H1 (cell line): ENCODE results near the gene DDX43. TPM values are rescaled to one million over a fixed set of nuclear protein-coding genes. Genes with fewer than 3 reads are reported as not detected.

Source experiments
- ASH2L ChIP-seq: fragments of 200-600, 300-600 bp; sonication (generic); IDR thresholded peaks from one replicate; pipeline ENCODE4 v1.7.1; 2017; ENCODE audit warnings: low read length
- CHD2 ChIP-seq: IDR thresholded peaks from 2 replicates; pipeline ENCODE4 v1.6.1; 2012; ENCODE audit warnings: low read length, improper control_type of control experiment
- CREB1 ChIP-seq: IDR thresholded peaks from 2 replicates; pipeline ENCODE4 v1.6.1; 2012; ENCODE audit warnings: inconsistent platforms
- EP300 ChIP-seq, 2 experiments: IDR thresholded peaks; 1 replicate in 1 of 2; 2 replicates in 1 of 2; pipeline ENCODE4 v1.6.1; 2011 to 2012; ENCODE audit warnings: low read depth in 2 of 2, low read length in 2 of 2, mild to moderate bottlenecking in 2 of 2, borderline replicate concordance in 1 of 2, inconsistent platforms in 1 of 2, moderate library complexity in 1 of 2
- RFX5 ChIP-seq: IDR thresholded peaks from 2 replicates; pipeline ENCODE4 v1.6.1; 2011; ENCODE audit warnings: low read depth, low read length, improper control_type of control experiment, borderline replicate concordance
- SP4 ChIP-seq: IDR thresholded peaks from 2 replicates; pipeline ENCODE4 v1.6.1; 2012; ENCODE audit warnings: low read length, inconsistent platforms
- polyA plus RNA-seq, 7 experiments: library from polyadenylated mRNA; depleted of rRNA in 3 of 7; stranded (reverse) in 5 of 7; unstranded in 2 of 7; fragments of >200 nt in 5 of 7; fragments of 200-250 nt in 2 of 7; gene quantifications; 1 replicate in 5 of 7; 2 replicates in 1 of 7; 4 replicates in 1 of 7; pipeline versions ENCODE4 v1.2.1 to v1.2.3, GENCODE V29; 2011 to 2013; ENCODE audit warnings: missing spikeins in 2 of 7, mixed read lengths in 2 of 7
- total RNA-seq: library from RNA; stranded (reverse); fragmentation: NEBNext Ultra II Directional; extraction: Animal tissue kit (Norgen Biotek cat#: 25700); gene quantifications from 2 replicates; pipeline ENCODE4 v1.2.1, GENCODE V29; 2021
- TF ChIP-seq, protein P1 (sequence below): fragments of 300-600 bp; sonication (generic); IDR thresholded peaks from 2 replicates; pipeline ENCODE4 v1.7.1; 2012; ENCODE audit warnings: low read length, moderate library complexity, mild to moderate bottlenecking, inconsistent platforms; ENCODE audit not compliant: insufficient replicate concordance

DDX43 gene
- total and polyA plus RNA-seq, 2 of the 8 experiments (the other 6 are each of a cell fraction or from before 2014, with no cell fraction given), result 0.05 TPM; not detected in 1

DNA sequence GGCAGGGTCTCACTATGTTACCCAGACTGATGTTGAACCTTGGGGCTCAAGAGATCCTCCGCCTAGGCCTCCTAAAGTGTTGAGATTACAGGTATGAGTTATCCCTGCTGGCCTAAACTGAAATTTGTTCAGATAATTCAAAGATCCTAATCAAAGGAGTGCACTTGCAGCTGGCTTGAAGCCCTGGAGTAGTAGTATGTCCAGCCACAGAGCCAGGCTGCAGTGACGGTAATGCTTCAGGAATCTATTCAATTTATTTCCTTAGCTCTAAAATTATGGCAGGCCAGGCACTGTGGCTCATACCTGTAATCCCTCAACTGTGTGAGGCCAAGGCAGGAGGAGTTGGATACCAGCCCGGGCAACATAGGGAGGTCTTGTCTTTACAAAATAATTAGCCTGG, 1.4 kb upstream of the DDX43 start (continued):
- TF ChIP-seq, protein P1, sequence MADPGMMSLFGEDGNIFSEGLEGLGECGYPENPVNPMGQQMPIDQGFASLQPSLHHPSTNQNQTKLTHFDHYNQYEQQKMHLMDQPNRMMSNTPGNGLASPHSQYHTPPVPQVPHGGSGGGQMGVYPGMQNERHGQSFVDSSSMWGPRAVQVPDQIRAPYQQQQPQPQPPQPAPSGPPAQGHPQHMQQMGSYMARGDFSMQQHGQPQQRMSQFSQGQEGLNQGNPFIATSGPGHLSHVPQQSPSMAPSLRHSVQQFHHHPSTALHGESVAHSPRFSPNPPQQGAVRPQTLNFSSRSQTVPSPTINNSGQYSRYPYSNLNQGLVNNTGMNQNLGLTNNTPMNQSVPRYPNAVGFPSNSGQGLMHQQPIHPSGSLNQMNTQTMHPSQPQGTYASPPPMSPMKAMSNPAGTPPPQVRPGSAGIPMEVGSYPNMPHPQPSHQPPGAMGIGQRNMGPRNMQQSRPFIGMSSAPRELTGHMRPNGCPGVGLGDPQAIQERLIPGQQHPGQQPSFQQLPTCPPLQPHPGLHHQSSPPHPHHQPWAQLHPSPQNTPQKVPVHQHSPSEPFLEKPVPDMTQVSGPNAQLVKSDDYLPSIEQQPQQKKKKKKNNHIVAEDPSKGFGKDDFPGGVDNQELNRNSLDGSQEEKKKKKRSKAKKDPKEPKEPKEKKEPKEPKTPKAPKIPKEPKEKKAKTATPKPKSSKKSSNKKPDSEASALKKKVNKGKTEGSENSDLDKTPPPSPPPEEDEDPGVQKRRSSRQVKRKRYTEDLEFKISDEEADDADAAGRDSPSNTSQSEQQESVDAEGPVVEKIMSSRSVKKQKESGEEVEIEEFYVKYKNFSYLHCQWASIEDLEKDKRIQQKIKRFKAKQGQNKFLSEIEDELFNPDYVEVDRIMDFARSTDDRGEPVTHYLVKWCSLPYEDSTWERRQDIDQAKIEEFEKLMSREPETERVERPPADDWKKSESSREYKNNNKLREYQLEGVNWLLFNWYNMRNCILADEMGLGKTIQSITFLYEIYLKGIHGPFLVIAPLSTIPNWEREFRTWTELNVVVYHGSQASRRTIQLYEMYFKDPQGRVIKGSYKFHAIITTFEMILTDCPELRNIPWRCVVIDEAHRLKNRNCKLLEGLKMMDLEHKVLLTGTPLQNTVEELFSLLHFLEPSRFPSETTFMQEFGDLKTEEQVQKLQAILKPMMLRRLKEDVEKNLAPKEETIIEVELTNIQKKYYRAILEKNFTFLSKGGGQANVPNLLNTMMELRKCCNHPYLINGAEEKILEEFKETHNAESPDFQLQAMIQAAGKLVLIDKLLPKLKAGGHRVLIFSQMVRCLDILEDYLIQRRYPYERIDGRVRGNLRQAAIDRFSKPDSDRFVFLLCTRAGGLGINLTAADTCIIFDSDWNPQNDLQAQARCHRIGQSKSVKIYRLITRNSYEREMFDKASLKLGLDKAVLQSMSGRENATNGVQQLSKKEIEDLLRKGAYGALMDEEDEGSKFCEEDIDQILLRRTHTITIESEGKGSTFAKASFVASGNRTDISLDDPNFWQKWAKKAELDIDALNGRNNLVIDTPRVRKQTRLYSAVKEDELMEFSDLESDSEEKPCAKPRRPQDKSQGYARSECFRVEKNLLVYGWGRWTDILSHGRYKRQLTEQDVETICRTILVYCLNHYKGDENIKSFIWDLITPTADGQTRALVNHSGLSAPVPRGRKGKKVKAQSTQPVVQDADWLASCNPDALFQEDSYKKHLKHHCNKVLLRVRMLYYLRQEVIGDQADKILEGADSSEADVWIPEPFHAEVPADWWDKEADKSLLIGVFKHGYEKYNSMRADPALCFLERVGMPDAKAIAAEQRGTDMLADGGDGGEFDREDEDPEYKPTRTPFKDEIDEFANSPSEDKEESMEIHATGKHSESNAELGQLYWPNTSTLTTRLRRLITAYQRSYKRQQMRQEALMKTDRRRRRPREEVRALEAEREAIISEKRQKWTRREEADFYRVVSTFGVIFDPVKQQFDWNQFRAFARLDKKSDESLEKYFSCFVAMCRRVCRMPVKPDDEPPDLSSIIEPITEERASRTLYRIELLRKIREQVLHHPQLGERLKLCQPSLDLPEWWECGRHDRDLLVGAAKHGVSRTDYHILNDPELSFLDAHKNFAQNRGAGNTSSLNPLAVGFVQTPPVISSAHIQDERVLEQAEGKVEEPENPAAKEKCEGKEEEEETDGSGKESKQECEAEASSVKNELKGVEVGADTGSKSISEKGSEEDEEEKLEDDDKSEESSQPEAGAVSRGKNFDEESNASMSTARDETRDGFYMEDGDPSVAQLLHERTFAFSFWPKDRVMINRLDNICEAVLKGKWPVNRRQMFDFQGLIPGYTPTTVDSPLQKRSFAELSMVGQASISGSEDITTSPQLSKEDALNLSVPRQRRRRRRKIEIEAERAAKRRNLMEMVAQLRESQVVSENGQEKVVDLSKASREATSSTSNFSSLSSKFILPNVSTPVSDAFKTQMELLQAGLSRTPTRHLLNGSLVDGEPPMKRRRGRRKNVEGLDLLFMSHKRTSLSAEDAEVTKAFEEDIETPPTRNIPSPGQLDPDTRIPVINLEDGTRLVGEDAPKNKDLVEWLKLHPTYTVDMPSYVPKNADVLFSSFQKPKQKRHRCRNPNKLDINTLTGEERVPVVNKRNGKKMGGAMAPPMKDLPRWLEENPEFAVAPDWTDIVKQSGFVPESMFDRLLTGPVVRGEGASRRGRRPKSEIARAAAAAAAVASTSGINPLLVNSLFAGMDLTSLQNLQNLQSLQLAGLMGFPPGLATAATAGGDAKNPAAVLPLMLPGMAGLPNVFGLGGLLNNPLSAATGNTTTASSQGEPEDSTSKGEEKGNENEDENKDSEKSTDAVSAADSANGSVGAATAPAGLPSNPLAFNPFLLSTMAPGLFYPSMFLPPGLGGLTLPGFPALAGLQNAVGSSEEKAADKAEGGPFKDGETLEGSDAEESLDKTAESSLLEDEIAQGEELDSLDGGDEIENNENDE, result no peak
- TF ChIP-seq CREB1, result no peak
- TF ChIP-seq RFX5, result no peak
- TF ChIP-seq SP4, result no peak
- TF ChIP-seq CHD2, result no peak
- TF ChIP-seq EP300 (IDR thresholded peaks at IDR 0.05; ENCODE audit: borderline replicate concordance in 1 of 2, low read depth in 2 of 2, low read length in 2 of 2), result no peak
- TF ChIP-seq ASH2L, result no peak
- TF ChIP-seq, all 59 proteins: peak for 0
